G401 (cell line): Measurements from ENCODE around the gene SEMA4C. TPM values are rescaled to one million over a fixed set of nuclear protein-coding genes. Genes with fewer than 3 reads are reported as not detected.
A peak's percentile ranks its signal among the peaks of the same experiment; 100 is the strongest.

Experiments used
- DNase-seq: peaks from one replicate; pipeline ENCODE4 v3.0.0-alpha.2; 2015; ENCODE audit warnings: low spot score
- in situ Hi-C: cut with HindIII; loops from 2 replicates; pipeline ENCODE4 v1.10.0; 2016; ENCODE audit warnings: low sequenced_read_pairs, mixed read lengths
- total RNA-seq: library from RNA; depleted of rRNA; stranded (reverse); fragments of >200 nt; shearing (Covaris generic); gene quantifications from 2 replicates; pipeline ENCODE4 v1.2.3, GENCODE V29; 2014

Gene SEMA4C
- total RNA-seq, 1 experiment from 2014 or later, result 37.9 TPM

GRCh38 chr2:96856776-96857666 lies 12.9 kb downstream of the SEMA4C start:
- in situ Hi-C loops, result no loop called here
- peak; percentile 61 for DNase-seq

DNA sequence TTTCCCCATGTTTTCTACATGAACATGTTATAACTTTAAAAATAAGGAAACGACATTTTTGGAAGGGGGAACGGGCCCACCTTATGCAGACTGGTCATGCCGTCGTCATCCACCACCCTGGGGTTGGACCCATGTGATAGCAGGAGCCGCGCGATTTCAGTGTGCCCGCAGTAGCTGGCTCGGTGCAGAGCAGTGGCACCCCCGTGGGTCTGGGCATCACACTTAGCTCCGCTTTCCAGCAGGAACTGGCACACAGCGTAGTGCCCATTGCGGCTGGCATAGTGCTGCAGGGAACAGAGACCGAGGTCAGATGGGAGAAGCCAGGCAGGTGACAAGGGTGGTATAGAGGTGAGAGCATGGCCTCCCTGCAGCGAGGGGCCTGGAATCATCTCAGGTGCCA lies 16.6 kb downstream of the SEMA4C start:
- in situ Hi-C loops, result no loop called here
- DNase-seq, result peak; percentile 84

GRCh38 chr2:96852667-96853066 lies 17.2 kb downstream of the SEMA4C start:
- no peak for DNase-seq
- in situ Hi-C loops, result no loop called here

DNA sequence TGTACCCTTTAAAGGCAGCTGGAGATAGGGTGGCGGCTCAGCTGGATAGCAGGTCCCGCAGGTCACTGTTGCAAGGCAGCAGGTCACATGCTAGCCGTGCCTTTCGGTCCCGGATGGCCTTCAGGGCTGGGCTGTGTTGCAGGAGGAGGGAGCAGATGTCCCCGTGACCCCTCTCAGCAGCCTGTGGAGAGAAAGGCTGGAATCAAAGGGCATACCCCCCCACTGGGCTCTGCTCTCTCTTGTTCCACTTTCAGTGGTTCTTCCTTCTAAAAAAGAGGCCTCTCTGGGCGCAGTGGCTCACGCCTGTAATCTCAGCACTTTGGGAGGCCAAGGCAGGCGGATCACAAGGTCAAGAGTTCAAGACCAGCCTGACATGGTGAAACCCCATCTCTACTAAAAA lies 21.6 kb downstream of the SEMA4C start:
- DNase-seq, result no peak

GRCh38 chr2:96847586-96847985 lies 22.3 kb downstream of the SEMA4C start:
- in situ Hi-C loops, result no loop called here
- no peak for DNase-seq

More for the DNA sequence above, 21.6 kb downstream of the SEMA4C start:
- in situ Hi-C loops, result no loop called here

DNA sequence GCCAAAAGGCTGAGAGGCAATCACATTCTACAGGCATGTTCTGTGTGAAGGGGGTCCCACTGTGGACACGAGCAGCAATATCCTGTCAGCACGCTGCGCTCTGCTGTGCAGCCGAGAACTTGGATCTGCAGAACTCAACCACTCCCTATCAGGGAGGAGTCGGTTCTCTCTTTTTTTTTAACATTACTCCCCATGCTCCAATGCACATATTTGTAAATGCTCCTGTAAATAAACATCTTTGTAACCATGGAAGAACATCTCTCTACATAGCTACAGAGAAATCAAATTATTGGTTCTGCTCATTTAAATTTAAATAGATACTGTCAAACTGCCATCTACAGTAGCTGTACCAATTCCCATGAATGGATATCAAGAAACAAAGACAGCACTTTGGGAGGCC lies 23.1 kb downstream of the SEMA4C start:
- no peak for DNase-seq
- in situ Hi-C loops, result no loop called here

- in situ Hi-C loops, result no loop called here
- no peak for DNase-seq
Measured at GRCh38 chr2:96844405-96844808, 25.5 kb downstream of the SEMA4C start.

DNA sequence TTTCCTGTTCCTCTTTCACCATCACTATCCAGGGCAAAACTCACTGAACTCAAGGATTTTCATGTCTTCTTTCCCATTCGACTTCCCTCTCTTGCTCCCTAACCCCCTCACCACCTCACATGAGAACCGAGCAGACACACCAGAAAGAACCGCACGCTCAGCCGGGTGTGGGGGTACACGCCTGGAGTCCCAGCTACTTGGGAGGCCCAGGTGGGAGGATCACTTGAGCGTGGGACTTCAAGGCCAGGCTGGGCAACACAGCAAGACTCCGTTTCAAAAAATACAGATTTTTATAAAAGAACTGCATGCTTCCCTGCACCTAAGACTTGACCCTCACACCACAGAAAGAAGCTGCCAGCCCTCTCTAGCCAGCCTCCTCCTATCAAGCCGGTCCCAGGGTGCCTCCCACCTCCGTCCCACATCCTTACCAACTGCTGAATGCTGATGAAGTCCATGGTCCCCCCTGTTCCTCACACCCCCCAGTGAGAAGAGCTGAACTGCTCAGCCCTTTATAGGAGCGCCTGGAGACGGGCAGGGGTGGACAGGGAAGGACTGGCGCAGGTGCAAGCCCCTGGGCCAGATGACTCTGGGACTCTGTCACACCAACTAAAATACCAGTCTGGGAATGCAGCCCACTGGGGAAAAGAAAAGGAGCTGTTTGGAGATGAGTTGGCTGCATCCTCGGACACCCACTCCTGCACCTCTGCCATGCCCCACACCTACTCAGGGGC lies 26.2 kb downstream of the SEMA4C start, which contains the start of gene ANKRD23:
Gene ANKRD23, minus strand, starts transcription at position 484 of the 731 bp plus-strand sequence. Its CDS starts 29 bp downstream, at position 455.
- in situ Hi-C loops, result no loop called here
- DNase-seq, result no peak

DNA sequence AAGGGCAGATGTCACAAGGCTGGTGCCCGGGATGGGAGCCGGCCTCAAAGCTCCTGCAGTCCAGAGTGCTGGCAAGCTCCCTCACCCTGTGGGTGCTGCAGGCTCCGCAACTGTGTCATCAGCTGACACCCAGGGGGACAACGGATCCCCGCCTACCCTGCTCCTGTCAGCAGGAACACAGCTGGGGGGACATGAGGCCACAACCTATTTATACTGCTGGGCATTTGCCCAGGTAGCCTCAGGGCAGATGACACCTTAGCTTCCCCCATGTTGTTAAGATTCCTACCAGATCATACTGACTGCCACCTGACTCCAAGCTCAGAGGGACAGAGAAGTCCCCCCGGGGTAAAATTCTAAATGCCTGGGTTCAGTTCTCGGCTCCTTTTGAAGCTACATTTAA lies 27.3 kb downstream of the SEMA4C start:
- in situ Hi-C loops, result no loop called here

GRCh38 chr2:96841701-96842495 lies 28.0 kb downstream of the SEMA4C start:
- no peak for DNase-seq
- in situ Hi-C loops, result no loop called here

More for the DNA sequence above, 27.3 kb downstream of the SEMA4C start:
- peak; percentile 54 for DNase-seq

DNA sequence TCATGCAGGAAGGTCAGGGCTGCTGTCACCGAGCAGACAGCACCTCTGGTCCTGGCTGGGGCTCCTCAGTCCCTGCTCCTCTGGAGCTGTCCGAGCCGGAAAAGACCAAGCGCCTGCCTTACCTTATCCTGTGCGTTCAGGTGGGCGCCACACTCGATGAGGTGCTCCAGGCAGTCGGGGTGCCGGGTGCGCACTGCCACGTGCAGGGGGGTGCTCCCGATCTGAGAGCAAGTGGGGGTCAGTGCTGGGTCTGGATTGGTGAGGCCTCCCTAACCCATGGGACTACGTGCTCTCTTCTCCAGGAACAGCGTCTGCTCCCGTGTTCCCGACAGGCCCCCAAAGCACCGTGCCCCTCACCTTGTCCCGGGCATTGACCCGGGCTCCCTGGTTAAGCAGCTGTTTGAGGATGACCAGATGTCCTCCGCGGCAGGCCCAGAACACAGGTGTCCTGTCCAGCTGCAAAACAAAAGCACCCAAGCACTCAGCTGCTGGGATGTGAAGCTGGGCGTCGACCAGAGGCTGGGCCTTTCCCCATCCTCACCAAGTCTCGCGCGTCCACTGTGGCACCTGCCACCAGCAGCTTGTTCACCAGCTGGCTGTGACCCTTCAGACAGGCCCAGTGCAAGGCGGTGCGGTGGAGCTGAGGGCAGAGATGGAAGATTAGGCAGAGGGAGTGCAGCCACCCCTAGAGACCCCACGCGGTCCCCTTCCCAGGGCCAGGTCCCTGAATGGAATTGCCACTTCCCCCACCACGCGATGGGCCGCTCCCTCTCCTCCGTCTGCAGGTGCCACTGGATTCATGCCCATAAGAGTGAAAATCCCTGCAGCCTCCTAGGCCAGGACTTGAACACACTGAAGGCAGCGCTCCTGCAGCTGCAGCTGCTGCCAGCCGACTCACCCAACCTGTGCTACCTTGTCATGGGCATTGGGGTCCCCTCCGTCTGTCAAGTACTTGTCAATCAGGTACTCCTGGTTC lies 29.7 kb downstream of the SEMA4C start:
- DNase-seq, result no peak
- in situ Hi-C loops, result no loop called here

DNA sequence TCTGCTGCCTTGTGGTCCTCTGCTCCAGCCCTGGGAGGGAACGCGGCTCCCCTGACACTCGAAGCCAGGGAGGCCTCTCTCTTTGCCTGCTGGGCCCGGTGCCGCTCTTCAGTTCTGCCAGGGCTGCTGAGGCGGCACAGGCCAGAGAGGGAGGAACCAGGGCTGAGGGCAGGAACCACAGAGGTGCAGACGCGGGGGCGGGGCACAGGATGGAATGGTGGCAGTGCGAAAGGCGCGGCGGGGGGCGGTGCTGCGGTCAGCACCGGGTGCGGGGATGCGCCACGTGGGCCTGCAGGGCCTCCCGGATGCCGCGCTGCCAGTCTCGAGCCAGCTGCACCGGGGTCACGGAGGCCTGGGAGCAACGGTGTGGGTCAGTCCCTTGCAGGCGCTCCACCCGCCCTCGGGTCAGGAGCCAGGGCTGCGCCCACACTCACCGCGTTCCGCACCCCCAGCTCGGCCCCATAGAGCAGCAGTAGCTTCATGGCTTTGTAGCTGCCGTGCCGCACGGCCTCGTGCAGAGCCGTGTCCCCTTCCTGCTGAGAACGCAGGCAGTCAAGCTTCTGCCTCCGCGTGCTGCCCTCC lies 30.5 kb downstream of the SEMA4C start:
- in situ Hi-C loops, result no loop called here
- DNase-seq, result no peak

GRCh38 chr2:96838345-96839292 lies 31.3 kb downstream of the SEMA4C start:
- in situ Hi-C loops, result no loop called here
- DNase-seq, result no peak

GRCh38 chr2:96837575-96837974 lies 32.3 kb downstream of the SEMA4C start:
- no peak for DNase-seq
- in situ Hi-C loops, result no loop called here

DNA sequence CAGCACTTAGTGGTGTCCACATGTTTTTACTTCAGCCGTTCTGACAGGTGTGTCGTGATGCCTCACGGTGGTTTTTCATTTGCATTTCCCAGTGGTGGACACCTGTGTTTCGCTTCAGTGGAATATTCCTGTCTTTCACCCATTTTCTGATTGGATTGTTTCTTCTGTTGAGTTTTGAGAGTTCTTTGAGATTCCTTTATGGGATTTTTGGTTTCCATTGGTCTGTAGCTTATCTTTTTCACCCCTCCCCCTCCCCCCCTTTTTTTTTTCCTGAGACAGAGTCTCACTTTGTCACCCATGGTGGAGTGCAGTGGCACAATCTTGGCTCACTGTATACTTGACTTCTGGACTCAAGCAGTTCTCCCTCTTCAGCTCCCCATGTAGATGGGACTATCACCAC lies 34.0 kb downstream of the SEMA4C start:
- in situ Hi-C loops, result no loop called here
- DNase-seq, result no peak

DNA sequence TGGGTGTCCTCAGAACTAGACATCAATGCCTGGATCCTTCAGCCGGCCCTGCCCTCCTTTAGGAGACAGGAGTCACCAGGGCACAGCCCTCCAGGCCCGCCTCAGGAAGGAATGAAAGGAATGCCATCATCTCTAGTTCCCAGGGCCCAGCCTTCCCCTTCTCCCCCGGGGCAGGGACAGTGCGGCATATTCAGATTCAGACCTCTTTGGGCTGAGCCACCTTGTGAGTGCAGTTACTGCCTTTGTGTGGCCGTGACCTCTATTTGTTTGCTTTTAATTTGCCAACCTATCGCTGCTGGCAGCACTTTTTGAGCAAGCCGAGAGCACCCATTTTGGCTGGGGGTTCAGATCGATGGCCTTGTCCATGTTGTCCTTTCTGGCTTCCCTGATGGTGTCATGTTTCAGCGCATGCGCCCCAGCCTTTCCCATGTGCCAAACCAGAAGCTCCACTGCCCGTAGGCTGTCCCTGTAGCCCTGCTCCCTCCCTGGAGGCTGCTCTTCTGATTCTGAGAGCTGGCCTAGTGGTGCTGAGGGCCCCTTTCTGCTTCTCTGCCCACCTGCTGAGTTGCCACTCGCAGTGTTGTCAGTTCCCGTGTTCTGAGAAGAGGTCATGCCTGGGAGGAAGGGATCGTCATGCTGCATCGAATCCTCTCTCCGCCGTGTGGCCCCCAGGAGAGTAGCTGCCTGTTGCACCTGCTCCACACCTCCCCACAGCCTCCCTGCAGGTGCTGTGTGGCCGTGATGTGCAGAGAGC lies 36.9 kb downstream of the SEMA4C start:
- in situ Hi-C loops, result no loop called here
- peak; percentile 70 for DNase-seq
